ENCODE measurements around the gene NSD2. TPM values are rescaled to one million over a fixed set of nuclear protein-coding genes. Genes with fewer than 3 reads are reported as not detected.
"Not testable (repeated sequence)": the region's sequence is repeated elsewhere in the genome, so short reads cannot be mapped to it uniquely, and the experiment has no call there.

Gene NSD2
- polyA plus RNA-seq, 4 donors = 73.6 to 85.8 (median 81.7) TPM

DNA sequence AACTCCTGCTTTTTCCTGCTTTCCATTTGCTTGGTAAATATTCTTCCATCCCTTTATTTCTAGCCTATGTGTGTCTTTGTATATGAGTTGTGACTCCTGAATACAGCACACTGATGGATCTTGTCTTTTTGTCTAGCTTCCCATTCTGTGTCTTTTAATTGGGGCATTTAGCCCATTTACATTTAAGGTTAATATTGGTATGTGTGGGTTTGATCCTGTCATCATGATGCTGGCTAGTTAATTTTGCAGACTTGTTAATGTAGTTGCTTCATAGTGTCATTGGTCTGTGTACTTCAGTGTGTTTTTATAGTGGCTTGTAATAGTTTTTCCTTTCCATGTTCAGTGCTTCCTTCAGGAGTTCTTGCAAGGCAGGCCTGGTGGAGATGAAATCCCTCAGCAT lies 160.0 kb downstream of the NSD2 start:
- not testable (repeated sequence) for DNase-seq (ENCODE audit: low read depth in 4 of 4, low spot score in 3 of 4)

Other genes starting within 250 kb of the NSD2 start
- gene FAM53A, start 187.1 kb upstream of the NSD2 start, polyA plus RNA-seq (ENCODE audit: insufficient read length in 4 of 4) = 1 to 10 TPM in 3 of 4 donors, under 1 TPM in 1; 0.85 to 2.6 (median 1.5) TPM
- gene SLBP, start 159.1 kb upstream of the NSD2 start, polyA plus RNA-seq (ENCODE audit: insufficient read length in 4 of 4) = 100 to 1,000 TPM in 1 of 4 donors, 10 to 100 TPM in 3; 60.9 to 106 (median 87.9) TPM
- gene TMEM129, start 150.1 kb upstream of the NSD2 start, polyA plus RNA-seq (ENCODE audit: insufficient read length in 4 of 4) = 10 to 100 TPM; 34.4 to 52.6 (median 37.3) TPM
- gene TACC3, start 149.9 kb upstream of the NSD2 start, polyA plus RNA-seq (ENCODE audit: insufficient read length in 4 of 4) = 10 to 100 TPM; 39.7 to 52.7 (median 41.8) TPM
- gene FGFR3, start 78.1 kb upstream of the NSD2 start, polyA plus RNA-seq (ENCODE audit: insufficient read length in 4 of 4) = 100 to 1,000 TPM in 1 of 4 donors, 10 to 100 TPM in 2, 1 to 10 TPM in 1; 2.7 to 136 (median 75.1) TPM
- 10 to 100 TPM; 14.8 to 30.4 (median 21.2) TPM for gene LETM1, start 15.2 kb upstream of the NSD2 start, polyA plus RNA-seq (ENCODE audit: insufficient read length in 4 of 4)
- 10 to 100 TPM; 28.9 to 47.1 (median 31.1) TPM for gene NELFA, start 137.6 kb downstream of the NSD2 start, polyA plus RNA-seq (ENCODE audit: insufficient read length in 4 of 4)
- 1 to 10 TPM; 1.6 to 7.2 (median 5.3) TPM for gene NAT8L, start 187.9 kb downstream of the NSD2 start, polyA plus RNA-seq (ENCODE audit: insufficient read length in 4 of 4)

Measured in left renal pelvis (tissue), 4 donors.